Spleen (tissue), 11 donors: ENCODE measurements around the gene FGD6. TPM values are rescaled to one million over a fixed set of nuclear protein-coding genes. Genes with fewer than 3 reads are reported as not detected.
"Not testable (repeated sequence)": the region's sequence is repeated elsewhere in the genome, so short reads cannot be mapped to it uniquely, and the experiment has no call there.

Experiments
- DNase-seq: peaks from one replicate; pipeline ENCODE4 v3.0.0-alpha.2; 2020
- H3K27ac ChIP-seq, 8 donors: fragments of 200-600 bp; sonication (generic) in 7 of 8; 1 replicate in 4 of 8; 2 replicates in 4 of 8; pipeline versions ENCODE4 v1.5.0 to v1.8.0; 2016 to 2021; ENCODE audit warnings: inconsistent platforms in 4 of 8, mild to moderate bottlenecking in 4 of 8, moderate library complexity in 1 of 8
- H3K27me3 ChIP-seq, 7 donors: fragments of 200-600 bp; sonication (generic) in 6 of 7; replicated peaks in 1 of 7; 1 replicate in 4 of 7; 2 replicates in 3 of 7; pipeline versions ENCODE4 v1.5.0 to v1.8.0; 2016 to 2021; ENCODE audit warnings: inconsistent platforms in 3 of 7, mild to moderate bottlenecking in 1 of 7
- H3K36me3 ChIP-seq, 6 donors: fragments of 200-600 bp; sonication (generic) in 5 of 6; 1 replicate in 4 of 6; 2 replicates in 2 of 6; pipeline versions ENCODE4 v1.5.0 to v1.8.0; 2016 to 2021; ENCODE audit warnings: inconsistent platforms in 2 of 6
- H3K4me1 ChIP-seq, 6 donors: fragments of 200-600 bp; sonication (generic) in 5 of 6; 1 replicate in 3 of 6; 2 replicates in 3 of 6; pipeline versions ENCODE4 v1.5.0 to v1.8.0; 2016 to 2021; ENCODE audit warnings: inconsistent platforms in 3 of 6
- H3K4me3 ChIP-seq, 8 donors: fragments of 200-600 bp; sonication (generic) in 7 of 8; 1 replicate in 4 of 8; 2 replicates in 4 of 8; pipeline versions ENCODE4 v1.5.0 to v1.8.0; 2016 to 2021; ENCODE audit warnings: inconsistent platforms in 4 of 8, mild to moderate bottlenecking in 4 of 8, moderate library complexity in 2 of 8
- H3K9me3 ChIP-seq, 8 donors: fragments of 200-600 bp; sonication (generic) in 7 of 8; 1 replicate in 4 of 8; 2 replicates in 4 of 8; pipeline versions ENCODE4 v1.5.0 to v1.8.0; 2016 to 2021; ENCODE audit warnings: inconsistent platforms in 4 of 8
- CTCF ChIP-seq, 11 experiments: fragments of 200-600 bp in 7 of 11; fragments of 450-650 bp in 4 of 11; sonication (generic) in 4 of 11; IDR thresholded peaks in 8 of 11; conservative IDR thresholded peaks in 3 of 11; 1 replicate in 7 of 11; 2 replicates in 4 of 11; pipeline versions ENCODE4 v1.4.0 to v1.8.0; 2016 to 2021; ENCODE audit warnings: antibody characterized with exemption in 11 of 11, inconsistent platforms in 4 of 11, mild to moderate bottlenecking in 1 of 11
- POLR2A ChIP-seq, 3 donors: fragments of 450-650 bp; IDR thresholded peaks; one replicate each; pipeline ENCODE4 v1.5.1; 2017; ENCODE audit warnings: antibody characterized with exemption in 3 of 3, mild to moderate bottlenecking in 1 of 3
- POLR2AphosphoS5 ChIP-seq, 3 donors: sonication (generic); formaldehyde crosslinking; IDR thresholded peaks; one replicate each; pipeline ENCODE4 v1.5.1; 2017; ENCODE audit warnings: antibody characterized with exemption in 3 of 3
- WGBS, 5 donors: extraction: QIAGEN DNeasy Blood & Tissue Kit in 3 of 5; methylation state at CpG; one replicate each; pipeline versions ENCODE4 v1.1.5 to v1.1.7; 2013 to 2018; 5-methylcytosine and 5-hydroxymethylcytosine counted together
- intact Hi-C: fragments of 100-400 bp; cut with DNase I; formaldehyde crosslinking; loops from one replicate; pipeline ENCODE4 v1.15.0; 2023; ENCODE audit warnings: low total_unique reads
- polyA plus RNA-seq, 3 donors: library from polyadenylated mRNA; stranded (reverse); fragments of 200-250 nt; gene quantifications; one replicate each; pipeline ENCODE4 v1.2.1, GENCODE V29; 2013
- total RNA-seq, 7 donors: library from RNA; depleted of rRNA in 3 of 7; stranded (reverse); fragments of >200 nt in 3 of 7; fragmentation: NEBNext Ultra II Directional in 4 of 7; extraction: Animal tissue kit (Norgen Biotek cat#: 25700) in 4 of 7; gene quantifications; one replicate each; pipeline versions ENCODE4 v1.1.0 to v1.2.1, GENCODE V29; 2016 to 2021
- donor health status: healthy with polysubstance abuse.
- donor health status: DM: no; HTN: no; CAD: no; lungs with moderate emphysema.
- donor health status: DM: no; HTN: no; CAD: no.
- donor health status: Bipolar disorder and iron deficiency.
- donor health status: healthy.
- donor health status: DM: no; HTN: no; CAD: no.
- donor health status: DM: yes; HTN: yes; CAD: no.

The FGD6 gene
- total and polyA plus RNA-seq, 10 donors, result 0.78 to 13.0 (median 10.4) TPM

GRCh38 chr12:95141310-95141709 lies 76.0 kb downstream of the FGD6 start:
- WGBS, 5 donors, result 71 to 92% (median 80%) methylated on average over 4 of the region's 4 CpGs
- Histone ChIP-seq H3K27me3 (no peaks in the 10 kb centered on the region), H3K9me3 (no peaks in the 10 kb centered on the region), H3K4me1 (no peaks in the 10 kb centered on the region), H3K27ac (no peak overlapping the region), H3K4me3 (no peak overlapping the region), H3K36me3 (no peaks in the 10 kb centered on the region)
- no peak for DNase-seq
- TF ChIP-seq CTCF (IDR thresholded peaks at IDR 0.05 in 8 of 11, conservative IDR thresholded peaks at IDR 0.05 in 3 of 11), result no peak
- no peak for TF ChIP-seq POLR2AphosphoS5 (IDR thresholded peaks at IDR 0.05)
- TF ChIP-seq POLR2A (IDR thresholded peaks at IDR 0.05), result no peak
- intact Hi-C loops, result no loop called here

GRCh38 chr12:95138031-95138430 lies 79.2 kb downstream of the FGD6 start:
- DNase-seq, H3K9me3 ChIP-seq, intact Hi-C loops, H3K36me3 ChIP-seq, H3K4me1 ChIP-seq, H3K27me3 ChIP-seq, H3K27ac ChIP-seq, H3K4me3 ChIP-seq: not testable (repeated sequence)
- WGBS, 5 donors, result 93 to 98% (median 95%) methylated on average over 8 of the region's 8 CpGs

GRCh38 chr12:95136598-95136997 lies 80.7 kb downstream of the FGD6 start:
- Histone ChIP-seq H3K9me3 (no peaks in the 10 kb centered on the region), H3K4me3 (no peak overlapping the region), H3K27ac (no peak overlapping the region), H3K4me1 (peaks cover 0 to 17% (median 5%) of the 10 kb centered on the region in 6 donors), H3K27me3 (no peaks in the 10 kb centered on the region), H3K36me3 (no peaks in the 10 kb centered on the region)
- intact Hi-C loops, result no loop called here
- TF ChIP-seq CTCF (IDR thresholded peaks at IDR 0.05 in 8 of 11, conservative IDR thresholded peaks at IDR 0.05 in 3 of 11) (no peak), POLR2AphosphoS5 (IDR thresholded peaks at IDR 0.05) (no peak), POLR2A (IDR thresholded peaks at IDR 0.05) (no peak)
- WGBS, 5 donors, result 72 to 91% (median 82%) methylated on average over 1 of the region's 1 CpG
- no peak for DNase-seq

- Histone ChIP-seq H3K36me3 (no peaks in the 10 kb centered on the region), H3K27ac (no peak overlapping the region), H3K4me1 (peaks cover 0 to 18% (median 5%) of the 10 kb centered on the region in 6 donors), H3K9me3 (no peaks in the 10 kb centered on the region), H3K4me3 (no peak overlapping the region), H3K27me3 (no peaks in the 10 kb centered on the region)
- intact Hi-C loops, result no loop called here
- TF ChIP-seq CTCF (IDR thresholded peaks at IDR 0.05 in 8 of 11, conservative IDR thresholded peaks at IDR 0.05 in 3 of 11) (no peak), POLR2AphosphoS5 (IDR thresholded peaks at IDR 0.05) (no peak), POLR2A (IDR thresholded peaks at IDR 0.05) (no peak)
- 93 to 98% (median 95%) methylated on average over 6 of the region's 6 CpGs for WGBS, 5 donors
- no peak for DNase-seq
Measured at GRCh38 chr12:95134085-95134484, 83.2 kb downstream of the FGD6 start.
